Upper lobe of left lung (tissue), 4 donors: ENCODE measurements around the gene SNRPA.

Source experiments
- EP300 ChIP-seq, 4 donors: sonication (generic); formaldehyde crosslinking; IDR thresholded peaks; one replicate each; pipeline ENCODE4 v1.5.1; 2017; ENCODE audit warnings: antibody characterized with exemption in 4 of 4, control low read depth in 2 of 4
- POLR2A ChIP-seq, 4 donors: fragments of 450-650 bp; IDR thresholded peaks; one replicate each; pipeline ENCODE4 v1.5.1; 2016 to 2017; ENCODE audit warnings: antibody characterized with exemption in 4 of 4, mild to moderate bottlenecking in 2 of 4
- POLR2AphosphoS5 ChIP-seq, 2 donors: sonication (generic); formaldehyde crosslinking; IDR thresholded peaks; one replicate each; pipeline ENCODE4 v1.5.1; 2017; ENCODE audit warnings: antibody characterized with exemption in 2 of 2
- TF ChIP-seq, protein P1 (sequence below), 6 experiments: fragments of 450-650 bp in 4 of 6; fragments of 200-600 bp in 2 of 6; sonication (generic) in 2 of 6; IDR thresholded peaks; one replicate each; pipeline ENCODE4 v1.5.1; 2016 to 2019; ENCODE audit warnings: antibody characterized with exemption in 6 of 6

GRCh38 chr19:40791996-40792395, 41.0 kb downstream of the SNRPA start:
- TF ChIP-seq, protein P1, sequence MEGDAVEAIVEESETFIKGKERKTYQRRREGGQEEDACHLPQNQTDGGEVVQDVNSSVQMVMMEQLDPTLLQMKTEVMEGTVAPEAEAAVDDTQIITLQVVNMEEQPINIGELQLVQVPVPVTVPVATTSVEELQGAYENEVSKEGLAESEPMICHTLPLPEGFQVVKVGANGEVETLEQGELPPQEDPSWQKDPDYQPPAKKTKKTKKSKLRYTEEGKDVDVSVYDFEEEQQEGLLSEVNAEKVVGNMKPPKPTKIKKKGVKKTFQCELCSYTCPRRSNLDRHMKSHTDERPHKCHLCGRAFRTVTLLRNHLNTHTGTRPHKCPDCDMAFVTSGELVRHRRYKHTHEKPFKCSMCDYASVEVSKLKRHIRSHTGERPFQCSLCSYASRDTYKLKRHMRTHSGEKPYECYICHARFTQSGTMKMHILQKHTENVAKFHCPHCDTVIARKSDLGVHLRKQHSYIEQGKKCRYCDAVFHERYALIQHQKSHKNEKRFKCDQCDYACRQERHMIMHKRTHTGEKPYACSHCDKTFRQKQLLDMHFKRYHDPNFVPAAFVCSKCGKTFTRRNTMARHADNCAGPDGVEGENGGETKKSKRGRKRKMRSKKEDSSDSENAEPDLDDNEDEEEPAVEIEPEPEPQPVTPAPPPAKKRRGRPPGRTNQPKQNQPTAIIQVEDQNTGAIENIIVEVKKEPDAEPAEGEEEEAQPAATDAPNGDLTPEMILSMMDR (IDR thresholded peaks at IDR 0.05), result no peak
- TF ChIP-seq POLR2AphosphoS5 (IDR thresholded peaks at IDR 0.05) (no peak), POLR2A (IDR thresholded peaks at IDR 0.05) (no peak), EP300 (IDR thresholded peaks at IDR 0.05) (no peak)
